Vagina (tissue), 2 donors: ENCODE results near the gene OLFML2B. TPM values are rescaled to one million over a fixed set of nuclear protein-coding genes. Genes with fewer than 3 reads are reported as not detected.

Experiments used
- DNase-seq, 2 donors: peaks; one replicate each; pipeline ENCODE4 v3.0.0-alpha.2; 2017; ENCODE audit errors: extremely low spot score in 2 of 2
- H3K27ac ChIP-seq: fragments of 200-600 bp; sonication (generic); one replicate; pipeline ENCODE4 v1.5.1; 2019
- H3K27me3 ChIP-seq: fragments of 200-600 bp; sonication (generic); one replicate; pipeline ENCODE4 v1.5.1; 2019
- H3K36me3 ChIP-seq, 2 donors: fragments of 200-600 bp; sonication (generic); one replicate each; pipeline ENCODE4 v1.5.1; 2017 to 2019
- H3K4me1 ChIP-seq: fragments of 200-600 bp; sonication (generic); one replicate; pipeline ENCODE4 v1.5.1; 2019
- H3K4me3 ChIP-seq, 2 donors: fragments of 200-600 bp; sonication (generic); 1 replicate in 1 of 2; 2 replicates in 1 of 2; pipeline ENCODE4 v1.5.1; 2016 to 2019
- H3K9me3 ChIP-seq: fragments of 200-600 bp; sonication (generic); one replicate; pipeline ENCODE4 v1.5.1; 2019
- POLR2A ChIP-seq, 2 donors: fragments of 450-650 bp; IDR thresholded peaks; one replicate each; pipeline ENCODE4 v1.6.1; 2017; ENCODE audit warnings: antibody characterized with exemption in 2 of 2, mild to moderate bottlenecking in 2 of 2, moderate library complexity in 2 of 2
- POLR2AphosphoS5 ChIP-seq, 2 donors: sonication (generic); formaldehyde crosslinking; IDR thresholded peaks; one replicate each; pipeline ENCODE4 v1.9.0; 2017; ENCODE audit warnings: antibody characterized with exemption in 2 of 2, mild to moderate bottlenecking in 2 of 2, low read depth in 1 of 2; ENCODE audit not compliant: insufficient read depth in 1 of 2
- intact Hi-C: fragments of 100-400 bp; cut with DNase I; formaldehyde crosslinking; loops from one replicate; pipeline ENCODE4 v1.15.1; 2023
- total RNA-seq: library from RNA; depleted of rRNA; stranded (reverse); fragments of >200 nt; gene quantifications from one replicate; pipeline ENCODE4 v1.2.3, GENCODE V29; 2016
- TF ChIP-seq, protein P1 (sequence below), 3 experiments: fragments of 450-650 bp in 2 of 3; fragments of 200-600 bp in 1 of 3; sonication (generic) in 1 of 3; IDR thresholded peaks; one replicate each; pipeline ENCODE4 v1.5.1; 2017 to 2019; ENCODE audit warnings: antibody characterized with exemption in 3 of 3, mild to moderate bottlenecking in 2 of 3, moderate library complexity in 2 of 3

The OLFML2B gene
- total RNA-seq, 1 donor from 2014 or later = 12.8 TPM

DNA sequence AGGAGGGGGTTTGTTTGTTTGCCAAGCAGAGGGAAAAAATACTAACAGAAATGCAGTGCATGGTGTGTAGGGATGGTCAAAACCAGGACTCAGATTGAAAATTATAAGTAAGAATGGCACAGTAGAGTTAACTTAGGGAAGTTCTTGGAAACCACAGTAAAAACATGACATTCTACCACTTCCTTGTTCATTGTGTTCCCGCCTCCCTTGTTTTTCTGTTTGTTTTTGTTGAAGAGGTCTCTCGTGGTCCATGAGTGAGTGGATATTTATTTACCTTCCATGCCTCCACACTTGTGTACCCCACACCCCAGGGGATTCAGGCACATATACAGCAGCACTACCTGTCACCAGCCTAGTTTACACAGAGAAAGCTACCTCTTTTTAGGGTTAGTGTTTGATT, 69.6 kb downstream of the OLFML2B start:
- H3K27ac ChIP-seq = no peak overlapping the region
- intact Hi-C loops = loop anchor here (10.0 kb wide), 1 partner anchor 71 kb away; the partner anchor contains the start of gene OLFML2B
- H3K4me3 ChIP-seq = no peak overlapping the region
- DNase-seq = no peak
- H3K27me3 ChIP-seq = no peaks in the 10 kb centered on the region
- H3K4me1 ChIP-seq = peaks cover 30% of the 10 kb centered on the region
- no peaks in the 10 kb centered on the region for H3K9me3 ChIP-seq
- TF ChIP-seq POLR2AphosphoS5 (IDR thresholded peaks at IDR 0.05; ENCODE audit: insufficient read depth in 1 of 2, low read depth in 1 of 2) (no peak), POLR2A (IDR thresholded peaks at IDR 0.05) (no peak)
- TF ChIP-seq, protein P1, sequence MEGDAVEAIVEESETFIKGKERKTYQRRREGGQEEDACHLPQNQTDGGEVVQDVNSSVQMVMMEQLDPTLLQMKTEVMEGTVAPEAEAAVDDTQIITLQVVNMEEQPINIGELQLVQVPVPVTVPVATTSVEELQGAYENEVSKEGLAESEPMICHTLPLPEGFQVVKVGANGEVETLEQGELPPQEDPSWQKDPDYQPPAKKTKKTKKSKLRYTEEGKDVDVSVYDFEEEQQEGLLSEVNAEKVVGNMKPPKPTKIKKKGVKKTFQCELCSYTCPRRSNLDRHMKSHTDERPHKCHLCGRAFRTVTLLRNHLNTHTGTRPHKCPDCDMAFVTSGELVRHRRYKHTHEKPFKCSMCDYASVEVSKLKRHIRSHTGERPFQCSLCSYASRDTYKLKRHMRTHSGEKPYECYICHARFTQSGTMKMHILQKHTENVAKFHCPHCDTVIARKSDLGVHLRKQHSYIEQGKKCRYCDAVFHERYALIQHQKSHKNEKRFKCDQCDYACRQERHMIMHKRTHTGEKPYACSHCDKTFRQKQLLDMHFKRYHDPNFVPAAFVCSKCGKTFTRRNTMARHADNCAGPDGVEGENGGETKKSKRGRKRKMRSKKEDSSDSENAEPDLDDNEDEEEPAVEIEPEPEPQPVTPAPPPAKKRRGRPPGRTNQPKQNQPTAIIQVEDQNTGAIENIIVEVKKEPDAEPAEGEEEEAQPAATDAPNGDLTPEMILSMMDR (IDR thresholded peaks at IDR 0.05) = no peak
- H3K36me3 ChIP-seq = no peaks in the 10 kb centered on the region

DNA sequence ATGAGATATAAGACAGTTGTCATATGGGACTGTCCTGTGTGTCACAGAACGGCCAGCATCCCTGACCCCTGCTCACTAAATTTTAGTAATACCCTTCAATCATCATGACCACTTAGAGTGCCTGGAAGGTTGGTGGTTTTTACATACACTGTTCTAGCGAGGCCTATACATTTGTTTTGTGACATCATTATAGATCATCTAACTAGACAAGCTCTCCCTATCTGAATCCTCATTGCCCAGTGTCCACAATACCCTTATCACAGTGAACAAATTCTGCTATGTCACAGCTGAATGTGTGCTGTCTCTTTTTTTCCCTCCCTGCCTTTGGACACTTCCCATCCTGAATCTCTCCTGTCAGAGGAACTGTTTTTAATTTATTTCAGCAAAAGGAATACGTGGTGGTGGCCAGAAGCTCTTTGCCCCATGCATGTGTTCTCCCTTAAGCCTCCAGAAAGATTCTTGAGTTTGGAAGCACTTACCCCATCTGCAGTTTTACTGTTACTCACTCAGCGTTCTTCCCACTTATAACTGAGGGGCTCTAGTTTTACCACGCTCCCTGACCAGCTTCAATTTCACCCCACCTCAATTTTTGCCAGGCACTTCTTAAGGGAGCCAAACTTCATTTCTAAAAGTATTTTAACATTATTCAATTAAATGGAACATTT, 70.3 kb downstream of the OLFML2B start:
- intact Hi-C loops = loop anchor here (10.0 kb wide), 1 partner anchor 71 kb away; the partner anchor contains the start of gene OLFML2B
- Histone ChIP-seq H3K27me3 (no peaks in the 10 kb centered on the region), H3K36me3 (no peaks in the 10 kb centered on the region), H3K9me3 (no peaks in the 10 kb centered on the region), H3K4me1 (peaks cover 37% of the 10 kb centered on the region), H3K27ac (no peak overlapping the region), H3K4me3 (no peak overlapping the region)
- no peak for DNase-seq
- TF ChIP-seq POLR2A (IDR thresholded peaks at IDR 0.05) (no peak), POLR2AphosphoS5 (IDR thresholded peaks at IDR 0.05; ENCODE audit: insufficient read depth in 1 of 2, low read depth in 1 of 2) (no peak)
- TF ChIP-seq, protein P1 (IDR thresholded peaks at IDR 0.05) = no peak

DNA sequence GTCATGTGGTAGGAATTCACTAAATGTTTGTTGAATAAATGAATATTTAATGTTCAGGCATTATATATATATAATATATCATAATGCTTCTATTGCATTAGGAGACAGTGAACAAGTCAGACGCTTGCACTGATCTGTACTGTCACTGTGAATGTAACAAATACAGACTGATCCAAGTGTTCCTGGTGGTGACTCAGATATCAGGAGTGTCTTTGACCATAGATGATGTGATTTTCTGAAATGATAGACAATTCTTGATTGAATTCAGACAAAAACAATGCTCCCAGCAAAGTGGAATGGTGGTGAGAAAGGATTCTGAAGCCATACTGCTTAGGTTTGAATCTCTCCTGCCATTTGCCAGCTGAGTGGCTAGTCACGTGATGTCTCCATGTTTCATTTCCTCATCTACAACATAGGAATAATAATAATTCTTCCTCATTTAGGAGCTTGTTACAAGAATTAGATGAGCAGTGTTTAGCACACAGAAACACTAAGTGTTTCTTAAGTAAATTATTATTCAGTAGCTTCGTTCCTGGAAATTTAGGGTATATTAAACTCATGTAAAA, 71.0 kb downstream of the OLFML2B start:
- intact Hi-C loops = loop anchor here (10.0 kb wide), 1 partner anchor 72 kb away; the partner anchor contains the start of gene OLFML2B
- no peak overlapping the region for H3K27ac ChIP-seq
- no peak overlapping the region for H3K4me3 ChIP-seq
- no peaks in the 10 kb centered on the region for H3K36me3 ChIP-seq
- no peaks in the 10 kb centered on the region for H3K9me3 ChIP-seq
- peaks cover 37% of the 10 kb centered on the region for H3K4me1 ChIP-seq
- H3K27me3 ChIP-seq = no peaks in the 10 kb centered on the region
- TF ChIP-seq, protein P1 (IDR thresholded peaks at IDR 0.05) = no peak
- TF ChIP-seq POLR2AphosphoS5 (IDR thresholded peaks at IDR 0.05; ENCODE audit: insufficient read depth in 1 of 2, low read depth in 1 of 2) (no peak), POLR2A (IDR thresholded peaks at IDR 0.05) (no peak)
- DNase-seq = no peak

DNA sequence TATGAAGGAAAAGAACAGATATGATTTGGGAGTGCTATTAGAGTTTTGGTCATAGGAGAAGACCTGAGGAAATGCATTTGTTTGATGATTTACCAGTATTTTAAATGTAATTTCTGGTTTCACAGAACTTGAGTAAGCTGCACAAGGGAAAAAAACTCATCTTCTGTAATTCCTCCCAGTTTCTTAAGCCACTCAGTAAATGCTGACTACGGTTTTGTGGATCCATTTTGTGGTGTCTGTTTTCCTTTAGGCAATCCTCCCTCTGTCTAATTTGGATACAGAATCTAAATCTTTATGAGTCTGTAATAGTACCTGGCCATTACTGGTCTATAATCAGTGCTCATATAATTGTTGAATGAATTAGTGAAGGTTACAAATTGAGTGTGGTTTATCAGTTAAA, 72.0 kb downstream of the OLFML2B start:
- Histone ChIP-seq H3K27ac (no peak overlapping the region), H3K27me3 (no peaks in the 10 kb centered on the region), H3K4me1 (peaks cover 37% of the 10 kb centered on the region), H3K36me3 (no peaks in the 10 kb centered on the region), H3K9me3 (no peaks in the 10 kb centered on the region), H3K4me3 (no peak overlapping the region)
- DNase-seq = no peak
- TF ChIP-seq, protein P1 (IDR thresholded peaks at IDR 0.05) = no peak
- TF ChIP-seq POLR2A (IDR thresholded peaks at IDR 0.05) = no peak
- no peak for TF ChIP-seq POLR2AphosphoS5 (IDR thresholded peaks at IDR 0.05; ENCODE audit: insufficient read depth in 1 of 2, low read depth in 1 of 2)
- intact Hi-C loops = loop anchor here (10.0 kb wide), 1 partner anchor 73 kb away; the partner anchor contains the start of gene OLFML2B

DNA sequence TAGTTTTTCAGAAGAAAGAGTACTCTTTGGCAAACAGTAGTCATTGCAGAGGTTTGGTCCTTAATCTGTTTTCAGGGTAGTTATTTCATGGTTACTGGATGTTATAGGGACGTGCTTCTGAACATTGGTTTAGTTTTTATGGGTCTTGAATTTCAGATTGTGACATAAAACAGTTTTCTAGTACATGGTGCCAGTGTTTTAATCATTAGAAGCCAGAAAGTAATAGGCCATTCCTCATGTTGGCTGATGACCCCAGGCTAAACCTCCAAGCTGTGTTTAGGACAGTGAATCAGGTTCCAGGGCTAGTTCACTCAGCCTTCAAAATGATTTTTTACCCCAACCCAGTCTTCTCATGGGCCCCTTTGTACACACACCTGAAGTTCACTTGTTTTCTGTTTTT, 73.3 kb downstream of the OLFML2B start:
- intact Hi-C loops = loop anchor here (10.0 kb wide), 1 partner anchor 74 kb away; the partner anchor contains the start of gene OLFML2B
- peak overlapping the region; percentile 6 for H3K27ac ChIP-seq
- TF ChIP-seq POLR2A (IDR thresholded peaks at IDR 0.05) (no peak), POLR2AphosphoS5 (IDR thresholded peaks at IDR 0.05; ENCODE audit: insufficient read depth in 1 of 2, low read depth in 1 of 2) (no peak)
- TF ChIP-seq, protein P1 (IDR thresholded peaks at IDR 0.05) = no peak
- H3K27me3 ChIP-seq = no peaks in the 10 kb centered on the region
- peaks cover 37% of the 10 kb centered on the region for H3K4me1 ChIP-seq
- no peak for DNase-seq
- H3K36me3 ChIP-seq = no peaks in the 10 kb centered on the region
- no peak overlapping the region for H3K4me3 ChIP-seq
- H3K9me3 ChIP-seq = no peaks in the 10 kb centered on the region
